Measurements from ENCODE around the gene MYZAP. TPM values are rescaled to one million over a fixed set of nuclear protein-coding genes. Genes with fewer than 3 reads are reported as not detected.

The MYZAP gene
- total RNA-seq, 1 donor = under 0.01 TPM

GRCh38 chr15:57691082-57691481, 99.4 kb downstream of the MYZAP start:
- Histone ChIP-seq H3K27me3 (ENCODE audit: insufficient read depth, low read length) (no peaks in the 10 kb centered on the region), H3K4me2 (ENCODE audit: insufficient read depth, low read length) (no peak overlapping the region), H4K20me1 (ENCODE audit: insufficient read depth, low read length) (no peaks in the 10 kb centered on the region), H3K4me1 (ENCODE audit: insufficient read depth, low read length) (peaks cover 17% of the 10 kb centered on the region), H3K79me2 (ENCODE audit: insufficient read depth, low read length) (no peaks in the 10 kb centered on the region), H3K36me3 (ENCODE audit: insufficient read depth, low read length) (no peaks in the 10 kb centered on the region), H2AFZ (ENCODE audit: low read length) (no peak overlapping the region), H3K27ac (ENCODE audit: low read depth, low read length) (no peak overlapping the region), H3K4me3 (ENCODE audit: insufficient read depth, low read length) (no peak overlapping the region), H3K9me3 (ENCODE audit: low read depth, low read length) (no peaks in the 10 kb centered on the region)
- DNase-seq (ENCODE audit: insufficient read length, low spot score, missing footprints) = no peak
- no peak for TF ChIP-seq CTCF (IDR thresholded peaks at IDR 0.05; ENCODE audit: extremely low read depth, low read depth, low read length)

- Histone ChIP-seq H3K4me2 (ENCODE audit: insufficient read depth, low read length) (no peak overlapping the region), H4K20me1 (ENCODE audit: insufficient read depth, low read length) (no peaks in the 10 kb centered on the region), H2AFZ (ENCODE audit: low read length) (no peak overlapping the region), H3K36me3 (ENCODE audit: insufficient read depth, low read length) (no peaks in the 10 kb centered on the region), H3K4me1 (ENCODE audit: insufficient read depth, low read length) (peaks cover 21% of the 10 kb centered on the region), H3K9me3 (ENCODE audit: low read depth, low read length) (no peaks in the 10 kb centered on the region), H3K27ac (ENCODE audit: low read depth, low read length) (no peak overlapping the region), H3K79me2 (ENCODE audit: insufficient read depth, low read length) (no peaks in the 10 kb centered on the region), H3K4me3 (ENCODE audit: insufficient read depth, low read length) (no peak overlapping the region), H3K27me3 (ENCODE audit: insufficient read depth, low read length) (no peaks in the 10 kb centered on the region)
- DNase-seq (ENCODE audit: insufficient read length, low spot score, missing footprints) = no peak
- no peak for TF ChIP-seq CTCF (IDR thresholded peaks at IDR 0.05; ENCODE audit: extremely low read depth, low read depth, low read length)
Measured at GRCh38 chr15:57692709-57693108, 101.0 kb downstream of the MYZAP start.

GRCh38 chr15:57694279-57694678, 102.6 kb downstream of the MYZAP start:
- Histone ChIP-seq H2AFZ (ENCODE audit: low read length) (no peak overlapping the region), H3K4me1 (ENCODE audit: insufficient read depth, low read length) (peaks cover 24% of the 10 kb centered on the region), H3K79me2 (ENCODE audit: insufficient read depth, low read length) (no peaks in the 10 kb centered on the region), H3K4me3 (ENCODE audit: insufficient read depth, low read length) (no peak overlapping the region), H3K27me3 (ENCODE audit: insufficient read depth, low read length) (no peaks in the 10 kb centered on the region), H3K4me2 (ENCODE audit: insufficient read depth, low read length) (no peak overlapping the region), H3K9me3 (ENCODE audit: low read depth, low read length) (no peaks in the 10 kb centered on the region), H3K27ac (ENCODE audit: low read depth, low read length) (no peak overlapping the region), H4K20me1 (ENCODE audit: insufficient read depth, low read length) (no peaks in the 10 kb centered on the region), H3K36me3 (ENCODE audit: insufficient read depth, low read length) (no peaks in the 10 kb centered on the region)
- peak; percentile 35 for DNase-seq (ENCODE audit: insufficient read length, low spot score, missing footprints)
- TF ChIP-seq CTCF (IDR thresholded peaks at IDR 0.05; ENCODE audit: extremely low read depth, low read depth, low read length) = no peak

- Histone ChIP-seq H2AFZ (ENCODE audit: low read length) (peak overlapping the region; percentile 4), H3K79me2 (ENCODE audit: insufficient read depth, low read length) (no peaks in the 10 kb centered on the region), H3K9me3 (ENCODE audit: low read depth, low read length) (no peaks in the 10 kb centered on the region), H3K36me3 (ENCODE audit: insufficient read depth, low read length) (no peaks in the 10 kb centered on the region), H3K4me2 (ENCODE audit: insufficient read depth, low read length) (no peak overlapping the region), H3K4me1 (ENCODE audit: insufficient read depth, low read length) (peaks cover 24% of the 10 kb centered on the region), H3K4me3 (ENCODE audit: insufficient read depth, low read length) (no peak overlapping the region), H4K20me1 (ENCODE audit: insufficient read depth, low read length) (no peaks in the 10 kb centered on the region), H3K27ac (ENCODE audit: low read depth, low read length) (no peak overlapping the region), H3K27me3 (ENCODE audit: insufficient read depth, low read length) (no peaks in the 10 kb centered on the region)
- no peak for TF ChIP-seq CTCF (IDR thresholded peaks at IDR 0.05; ENCODE audit: extremely low read depth, low read depth, low read length)
- DNase-seq (ENCODE audit: insufficient read length, low spot score, missing footprints) = no peak
Measured at GRCh38 chr15:57696146-57696545, 104.4 kb downstream of the MYZAP start.

Data from osteoblast (primary cell).